HG02588 (cell line): ENCODE data around the gene HIPK4.
"Not testable (repeated sequence)": the region's sequence is repeated elsewhere in the genome, so short reads cannot be mapped to it uniquely, and the experiment has no call there.

ENCODE experiments used
- ATAC-seq: cut with Tn5 transposase; IDR thresholded peaks from one replicate; pipeline ENCODE4 v1.9.1; 2021; ENCODE audit warnings: mild to moderate bottlenecking, moderate library complexity; ENCODE audit not compliant: unreplicated experiment

HIPK4 gene

GRCh38 chr19:40416918-40417642 is 27.1 kb upstream of the HIPK4 start:
- ATAC-seq, result no peak

GRCh38 chr19:40415768-40416167 is 25.8 kb upstream of the HIPK4 start:
- no peak for ATAC-seq

- ATAC-seq, result no peak
Measured at GRCh38 chr19:40414542-40415535, 24.9 kb upstream of the HIPK4 start.

GRCh38 chr19:40413291-40413845 is 23.4 kb upstream of the HIPK4 start, which contains the start of gene PRX:
PRX (minus strand) TSS chr19:40413378; CDS start chr19:40407932, 5,446 bp downstream.
- ATAC-seq, result no peak

GRCh38 chr19:40412866-40413265 is 22.9 kb upstream of the HIPK4 start:
- no peak for ATAC-seq

GRCh38 chr19:40411958-40412499 is 22.0 kb upstream of the HIPK4 start:
- no peak for ATAC-seq

- no peak for ATAC-seq
Measured at GRCh38 chr19:40411125-40411842, 21.3 kb upstream of the HIPK4 start.

GRCh38 chr19:40410030-40410389 is 20.0 kb upstream of the HIPK4 start:
- no peak for ATAC-seq

GRCh38 chr19:40408598-40408925 is 18.6 kb upstream of the HIPK4 start:
- not testable (repeated sequence) for ATAC-seq

- no peak for ATAC-seq
Measured at GRCh38 chr19:40407714-40408597, 18.0 kb upstream of the HIPK4 start.

- ATAC-seq, result peak; percentile 68
Measured at GRCh38 chr19:40403262-40403984, 13.4 kb upstream of the HIPK4 start.

GRCh38 chr19:40400559-40400958 is 10.6 kb upstream of the HIPK4 start:
- ATAC-seq, result no peak

- ATAC-seq, result no peak
Measured at GRCh38 chr19:40398417-40399131, 8.6 kb upstream of the HIPK4 start.

- no peak for ATAC-seq
Measured at GRCh38 chr19:40397568-40397906, 7.6 kb upstream of the HIPK4 start.

- no peak for ATAC-seq
Measured at GRCh38 chr19:40396886-40397567, 7.0 kb upstream of the HIPK4 start.

GRCh38 chr19:40395956-40396355 is 6.0 kb upstream of the HIPK4 start:
- ATAC-seq, result no peak

GRCh38 chr19:40394816-40395210 is 4.8 kb upstream of the HIPK4 start:
- ATAC-seq, result no peak
